ENCODE data around the gene CC2D2B. TPM values are rescaled to one million over a fixed set of nuclear protein-coding genes. Genes with fewer than 3 reads are reported as not detected.

The CC2D2B gene
- total and polyA plus RNA-seq, 3 donors from 2014 or later: 7.7 to 16.5 (median 15.4) TPM

GRCh38 chr10:96074776-96075175, 167.0 kb downstream of the CC2D2B start:
- intact Hi-C loops (cut with DNase I; ENCODE audit: low total_unique reads): no loop called here
- TF ChIP-seq CTCF (IDR thresholded peaks at IDR 0.05) (no peak), POLR2A (IDR thresholded peaks at IDR 0.05) (no peak)
- Histone ChIP-seq H3K4me3 (no peak overlapping the region), H3K27ac (no peak overlapping the region), H3K9me3 (no peaks in the 10 kb centered on the region), H3K36me3 (ENCODE audit: low read depth, missing control alignments) (no peaks in the 10 kb centered on the region), H3K27me3 (no peaks in the 10 kb centered on the region), H3K4me1 (no peaks in the 10 kb centered on the region)
- 96% methylated on average over 3 of the region's 3 CpGs for WGBS, 2 donors
- no peak for DNase-seq

DNA sequence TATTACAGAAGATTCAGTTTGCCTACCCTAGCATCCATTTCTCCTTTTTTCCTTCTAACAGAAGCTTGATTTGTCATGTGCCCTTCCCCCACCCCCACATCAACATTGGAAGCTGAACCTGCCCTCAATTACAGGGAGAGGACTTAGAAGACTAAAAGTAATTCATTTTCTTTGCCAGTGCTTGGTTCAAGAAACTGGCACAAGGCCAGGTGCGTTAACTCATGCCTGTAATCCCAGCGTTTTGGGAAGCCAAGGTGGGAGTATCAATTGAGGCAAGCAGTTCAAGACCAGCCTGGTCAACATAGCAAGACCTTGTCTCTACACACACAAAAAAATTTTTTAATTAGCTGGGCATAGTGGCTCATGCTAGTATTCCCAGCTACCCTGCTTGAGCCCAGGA, 168.2 kb downstream of the CC2D2B start:
- Histone ChIP-seq H3K27me3 (no peaks in the 10 kb centered on the region), H3K4me3 (no peak overlapping the region), H3K9me3 (no peaks in the 10 kb centered on the region), H3K27ac (no peak overlapping the region), H3K36me3 (ENCODE audit: low read depth, missing control alignments) (no peaks in the 10 kb centered on the region), H3K4me1 (no peaks in the 10 kb centered on the region)
- no peak for DNase-seq
- 54 to 63% methylated on average over 2 of the region's 2 CpGs for WGBS, 2 donors
- intact Hi-C loops (cut with DNase I; ENCODE audit: low total_unique reads): no loop called here
- no peak for TF ChIP-seq CTCF (IDR thresholded peaks at IDR 0.05)
- TF ChIP-seq POLR2A (IDR thresholded peaks at IDR 0.05): no peak

DNA sequence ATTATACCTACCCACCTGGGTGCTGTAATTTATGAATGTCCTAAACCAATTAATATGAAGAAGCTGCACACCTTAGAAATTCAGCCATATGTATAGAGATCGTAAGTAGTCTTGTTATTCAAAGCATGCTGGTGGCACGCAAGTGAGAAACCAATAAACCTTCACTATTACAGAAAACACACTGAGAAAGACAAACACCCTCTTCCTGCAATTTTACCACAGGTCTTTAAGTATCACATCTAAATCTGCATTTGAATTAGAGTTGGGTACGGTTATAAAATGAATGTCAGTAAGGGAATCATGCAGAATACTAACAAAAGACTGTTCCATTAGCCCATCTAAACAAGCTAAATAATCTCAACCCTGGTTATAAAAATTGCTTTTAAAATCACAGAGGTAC, 169.4 kb downstream of the CC2D2B start:
- H3K27ac ChIP-seq: no peak overlapping the region

DNA sequence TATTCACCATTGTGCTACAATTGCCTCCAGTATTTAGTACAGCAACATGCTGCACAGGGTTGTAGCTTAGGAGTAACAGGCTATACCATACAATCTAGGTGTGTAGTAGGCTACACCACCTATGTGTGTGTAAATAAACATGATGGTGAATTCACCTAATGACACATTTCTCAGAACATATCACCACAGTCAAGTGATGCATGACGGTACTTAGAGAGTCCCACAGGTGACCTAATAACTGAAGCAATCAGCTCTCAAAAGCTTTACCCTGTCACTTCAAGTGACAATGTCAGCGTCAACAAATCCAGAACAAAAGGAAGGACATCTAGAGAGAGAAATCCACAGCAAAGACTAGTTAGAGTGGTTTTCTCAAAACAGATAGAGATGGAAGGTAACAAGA, 174.4 kb downstream of the CC2D2B start:
- TF ChIP-seq POLR2A (IDR thresholded peaks at IDR 0.05): no peak
- TF ChIP-seq CTCF (IDR thresholded peaks at IDR 0.05): no peak
- H3K4me3 ChIP-seq: no peak overlapping the region
- no peaks in the 10 kb centered on the region for H3K36me3 ChIP-seq (ENCODE audit: low read depth, missing control alignments)
- H3K27ac ChIP-seq: no peak overlapping the region
- no peaks in the 10 kb centered on the region for H3K4me1 ChIP-seq
- H3K27me3 ChIP-seq: no peaks in the 10 kb centered on the region
- intact Hi-C loops (cut with DNase I; ENCODE audit: low total_unique reads): no loop called here
- DNase-seq: no peak
- 89 to 95% methylated on average over 2 of the region's 2 CpGs for WGBS, 2 donors
- no peaks in the 10 kb centered on the region for H3K9me3 ChIP-seq

More for the DNA sequence above, 169.4 kb downstream of the CC2D2B start:
- intact Hi-C loops (cut with DNase I; ENCODE audit: low total_unique reads): no loop called here
- TF ChIP-seq CTCF (IDR thresholded peaks at IDR 0.05) (no peak), POLR2A (IDR thresholded peaks at IDR 0.05) (no peak)
- DNase-seq: no peak
- Histone ChIP-seq H3K4me3 (no peak overlapping the region), H3K4me1 (no peaks in the 10 kb centered on the region), H3K36me3 (ENCODE audit: low read depth, missing control alignments) (no peaks in the 10 kb centered on the region), H3K27me3 (no peaks in the 10 kb centered on the region), H3K9me3 (no peaks in the 10 kb centered on the region)
- 84 to 90% methylated on average over 3 of the region's 3 CpGs for WGBS, 2 donors

Small RNAs within 50 kb of the gene (microRNA-seq; reads per million reads assigned to microRNA genes)
- 52.8 to 64.2 reads per million in 2 donors for gene MIR3157 (ENCODE audit: borderline number of aligned reads in 2 of 2, borderline replicate concordance in 1 of 2)

Small RNAs within 50 kb of the gene (small RNA-seq; reads per million reads assigned to genes)
- gene MIR3157: 0.18 to 0.19 reads per million in 2 donors

Other genes with a start within 250 kb of the CC2D2B start
- 10 to 100 TPM; 29.3 to 29.7 TPM for gene TCTN3, start 214.0 kb upstream of the CC2D2B start, total RNA-seq
- gene TCTN3, start 214.0 kb upstream of the CC2D2B start, polyA plus RNA-seq (ENCODE audit: insufficient read depth, low read depth, low replicate concordance): 44.6 TPM
- gene ENTPD1, start 151.8 kb upstream of the CC2D2B start, total RNA-seq: 10 to 100 TPM in 1 of 2 donors, 1 to 10 TPM in 1; 9.8 to 11.3 TPM
- 12.7 TPM for gene ENTPD1, start 151.8 kb upstream of the CC2D2B start, polyA plus RNA-seq (ENCODE audit: insufficient read depth, low read depth, low replicate concordance)
- 1 to 10 TPM; 7.0 to 7.7 TPM for gene CCNJ, start 135.6 kb downstream of the CC2D2B start, total RNA-seq
- 8.1 TPM for gene CCNJ, start 135.6 kb downstream of the CC2D2B start, polyA plus RNA-seq (ENCODE audit: insufficient read depth, low read depth, low replicate concordance)
- gene ZNF518A, start 222.3 kb downstream of the CC2D2B start, total RNA-seq: 10 to 100 TPM; 81.3 to 88.0 TPM
- 14.5 TPM for gene ZNF518A, start 222.3 kb downstream of the CC2D2B start, polyA plus RNA-seq (ENCODE audit: insufficient read depth, low read depth, low replicate concordance)